ENCODE data around the gene KPNA4.

The KPNA4 gene

GRCh38 chr3:160557571-160557970 lies 7.8 kb downstream of the KPNA4 start:
- TF ChIP-seq, protein P1, sequence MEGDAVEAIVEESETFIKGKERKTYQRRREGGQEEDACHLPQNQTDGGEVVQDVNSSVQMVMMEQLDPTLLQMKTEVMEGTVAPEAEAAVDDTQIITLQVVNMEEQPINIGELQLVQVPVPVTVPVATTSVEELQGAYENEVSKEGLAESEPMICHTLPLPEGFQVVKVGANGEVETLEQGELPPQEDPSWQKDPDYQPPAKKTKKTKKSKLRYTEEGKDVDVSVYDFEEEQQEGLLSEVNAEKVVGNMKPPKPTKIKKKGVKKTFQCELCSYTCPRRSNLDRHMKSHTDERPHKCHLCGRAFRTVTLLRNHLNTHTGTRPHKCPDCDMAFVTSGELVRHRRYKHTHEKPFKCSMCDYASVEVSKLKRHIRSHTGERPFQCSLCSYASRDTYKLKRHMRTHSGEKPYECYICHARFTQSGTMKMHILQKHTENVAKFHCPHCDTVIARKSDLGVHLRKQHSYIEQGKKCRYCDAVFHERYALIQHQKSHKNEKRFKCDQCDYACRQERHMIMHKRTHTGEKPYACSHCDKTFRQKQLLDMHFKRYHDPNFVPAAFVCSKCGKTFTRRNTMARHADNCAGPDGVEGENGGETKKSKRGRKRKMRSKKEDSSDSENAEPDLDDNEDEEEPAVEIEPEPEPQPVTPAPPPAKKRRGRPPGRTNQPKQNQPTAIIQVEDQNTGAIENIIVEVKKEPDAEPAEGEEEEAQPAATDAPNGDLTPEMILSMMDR (IDR thresholded peaks at IDR 0.05), result no peak
- H3K4me3 ChIP-seq, result no peak overlapping the region
- DNase-seq (ENCODE audit: low spot score), result no peak
- no peak overlapping the region for H3K27ac ChIP-seq

DNA sequence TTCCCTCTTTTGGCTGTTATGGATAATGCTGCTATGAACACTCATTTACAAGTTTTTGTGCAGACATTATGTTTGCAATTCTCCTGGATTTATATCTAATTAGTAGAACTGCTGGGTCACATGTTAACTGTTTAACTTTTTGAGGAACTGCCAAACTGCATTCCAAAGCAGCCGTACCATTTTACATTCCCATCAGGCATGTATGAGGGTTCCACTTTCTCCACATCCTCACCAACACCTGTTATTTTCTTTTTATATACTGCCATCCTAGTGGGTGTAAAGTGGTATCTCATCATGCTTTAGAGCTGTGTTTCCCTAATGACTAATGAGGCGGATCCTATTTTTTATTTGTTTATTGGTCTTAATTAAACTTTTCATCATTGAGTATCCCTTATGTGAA lies 9.2 kb downstream of the KPNA4 start:
- no peak for DNase-seq (ENCODE audit: low spot score)
- Histone ChIP-seq H3K4me3 (no peak overlapping the region), H3K27ac (no peak overlapping the region)
- TF ChIP-seq, protein P1 (IDR thresholded peaks at IDR 0.05), result no peak

DNA sequence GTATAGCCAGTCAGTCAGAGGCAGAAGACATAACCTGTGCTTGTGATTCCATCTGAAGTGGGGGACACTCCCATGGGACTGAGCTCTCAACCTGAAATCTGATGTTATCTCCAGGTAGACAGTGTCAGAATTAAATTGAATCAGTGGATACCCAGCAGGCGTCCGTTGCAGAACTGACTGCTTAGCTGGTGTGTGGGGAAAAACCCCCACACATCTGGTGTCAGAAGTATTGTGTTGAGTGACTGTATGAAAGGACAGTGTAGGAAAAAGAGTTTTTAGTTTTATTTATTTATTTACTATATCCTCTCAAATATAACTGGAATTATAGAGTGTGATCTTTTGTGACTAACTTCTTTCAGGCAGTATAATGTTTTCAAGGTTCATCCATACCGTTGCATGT lies 10.4 kb downstream of the KPNA4 start:
- TF ChIP-seq, protein P1 (IDR thresholded peaks at IDR 0.05), result no peak
- Histone ChIP-seq H3K27ac (no peak overlapping the region), H3K4me3 (no peak overlapping the region)
- no peak for DNase-seq (ENCODE audit: low spot score)

DNA sequence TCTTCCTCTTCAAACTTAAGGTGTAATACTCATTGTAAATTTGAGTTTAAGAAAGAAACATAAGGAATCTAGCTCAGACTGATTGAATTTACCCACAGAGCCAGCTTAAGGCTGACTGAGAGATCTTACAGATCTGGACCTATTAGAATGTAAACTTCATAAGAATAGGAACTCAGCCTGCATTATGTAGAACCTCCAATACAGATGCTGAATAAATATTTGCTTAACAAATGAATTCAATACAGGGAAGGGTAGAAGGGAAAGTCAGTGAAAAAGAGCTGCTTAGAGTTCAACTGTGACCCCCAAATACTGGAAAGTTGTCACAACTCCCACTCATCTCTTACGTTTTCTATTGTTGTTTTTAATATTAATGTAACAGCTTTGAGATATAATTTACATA lies 11.5 kb downstream of the KPNA4 start:
- no peak overlapping the region for H3K27ac ChIP-seq
- no peak for DNase-seq (ENCODE audit: low spot score)
- no peak overlapping the region for H3K4me3 ChIP-seq
- TF ChIP-seq, protein P1 (IDR thresholded peaks at IDR 0.05), result no peak

- Histone ChIP-seq H3K4me3 (no peak overlapping the region), H3K27ac (no peak overlapping the region)
- no peak for DNase-seq (ENCODE audit: low spot score)
- TF ChIP-seq, protein P1 (IDR thresholded peaks at IDR 0.05), result no peak
These were observed 18.6 kb downstream of the KPNA4 start for GRCh38 chr3:160546727-160547126.

GRCh38 chr3:160545504-160545871 lies 19.9 kb downstream of the KPNA4 start:
- TF ChIP-seq, protein P1 (IDR thresholded peaks at IDR 0.05), result no peak

DNA sequence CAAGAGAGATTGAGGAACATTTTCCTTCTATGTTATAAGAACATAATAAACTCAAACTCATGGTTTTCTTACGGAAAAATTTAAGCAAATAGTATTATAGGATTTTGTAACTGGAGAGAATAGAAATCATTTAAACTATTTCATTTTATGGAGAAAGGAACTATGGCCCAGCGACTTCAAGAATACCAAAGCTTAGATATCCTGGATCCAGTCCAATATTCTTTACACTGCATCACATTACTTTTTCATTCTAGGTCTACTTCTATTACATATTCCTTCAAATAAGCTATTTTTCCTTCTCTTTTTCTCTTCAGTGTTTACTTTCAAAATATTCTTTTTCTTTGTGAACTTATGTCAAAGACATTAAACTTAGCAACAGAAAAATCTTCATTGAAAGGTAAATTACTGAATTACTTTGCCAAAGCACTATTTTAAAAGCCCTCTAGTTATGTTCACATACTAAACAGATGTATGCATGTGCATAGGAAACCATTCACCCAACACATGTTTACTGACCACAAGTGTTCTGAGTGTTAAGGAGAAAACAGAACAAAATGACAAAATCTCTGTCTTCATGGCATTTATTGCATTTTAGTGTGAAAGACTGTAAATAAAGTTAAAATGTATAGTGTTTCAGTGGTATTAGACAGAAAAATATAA lies 20.4 kb downstream of the KPNA4 start:
- TF ChIP-seq, protein P1 (IDR thresholded peaks at IDR 0.05), result no peak
- Histone ChIP-seq H3K4me3 (no peak overlapping the region), H3K27ac (no peak overlapping the region)
- DNase-seq (ENCODE audit: low spot score), result no peak

More at GRCh38 chr3:160545504-160545871, 19.9 kb downstream of the KPNA4 start:
- no peak overlapping the region for H3K27ac ChIP-seq
- H3K4me3 ChIP-seq, result no peak overlapping the region
- no peak for DNase-seq (ENCODE audit: low spot score)

Measured in coronary artery (tissue), 2 donors.